A204.1 (cell line): Measurements from ENCODE around the gene NSG2.
"Not testable (repeated sequence)": the region's sequence is repeated elsewhere in the genome, so short reads cannot be mapped to it uniquely, and the experiment has no call there.

Experiments
- FAIRE-seq: peaks from 2 replicates; lab custom pipeline; 2012; peaks lifted over from hg19 to GRCh38; lab: Jason Lieb, UNC

The NSG2 gene

DNA sequence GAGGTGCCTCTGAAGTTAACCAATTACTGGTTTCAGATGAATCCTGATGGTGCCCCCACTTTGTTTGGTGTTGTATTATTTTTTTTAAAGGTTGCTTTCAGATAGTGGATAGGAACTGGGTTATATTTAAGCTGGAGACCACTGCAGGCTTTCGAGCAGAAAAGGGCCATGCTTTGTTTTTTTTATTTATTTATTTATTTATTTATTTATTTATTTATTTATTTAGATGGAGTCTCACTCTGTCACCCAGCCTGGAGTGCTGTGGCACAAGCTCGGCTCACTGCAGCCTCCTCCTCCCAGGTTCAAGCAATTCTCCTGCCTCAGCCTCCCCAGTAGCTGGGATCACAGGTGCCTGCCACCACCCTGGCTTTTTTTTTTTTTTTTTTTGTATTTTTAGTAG is 57.1 kb downstream of the NSG2 start:
- not testable (repeated sequence) for FAIRE-seq

DNA sequence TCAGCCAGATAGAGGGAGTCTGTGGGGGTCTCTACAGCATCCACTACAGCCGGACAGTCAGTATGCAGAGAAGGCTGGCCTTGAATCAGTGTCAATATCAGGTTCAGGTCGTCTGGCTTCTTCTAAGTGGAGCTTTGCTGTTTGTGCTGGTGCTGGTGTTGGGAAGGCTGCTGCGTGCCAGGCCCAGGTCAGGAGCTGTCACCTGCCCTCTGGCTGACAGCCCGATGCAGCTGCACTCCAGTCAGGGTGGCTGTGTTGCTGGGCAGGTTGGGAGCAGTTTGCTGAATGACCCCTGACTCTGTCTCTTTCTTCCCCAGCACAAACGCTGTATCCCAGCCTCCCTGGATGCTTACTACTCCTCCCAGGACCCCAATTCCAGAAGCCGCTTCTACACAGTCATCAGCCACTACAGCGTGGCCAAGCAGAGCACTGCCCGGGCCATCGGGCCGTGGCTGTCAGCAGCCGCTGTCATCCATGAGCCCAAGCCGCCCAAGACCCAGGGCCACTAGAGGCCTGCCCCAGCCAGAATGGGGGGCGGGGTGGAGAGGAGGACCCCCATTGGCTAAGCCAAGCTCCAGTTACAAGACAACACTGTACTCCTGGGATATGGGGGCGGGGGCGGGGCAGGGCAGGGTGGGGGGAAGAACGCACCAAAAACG is 61.6 kb downstream of the NSG2 start:
- FAIRE-seq = no peak

GRCh38 chr5:174108745-174109144 is 63.2 kb downstream of the NSG2 start:
- FAIRE-seq = no peak

DNA sequence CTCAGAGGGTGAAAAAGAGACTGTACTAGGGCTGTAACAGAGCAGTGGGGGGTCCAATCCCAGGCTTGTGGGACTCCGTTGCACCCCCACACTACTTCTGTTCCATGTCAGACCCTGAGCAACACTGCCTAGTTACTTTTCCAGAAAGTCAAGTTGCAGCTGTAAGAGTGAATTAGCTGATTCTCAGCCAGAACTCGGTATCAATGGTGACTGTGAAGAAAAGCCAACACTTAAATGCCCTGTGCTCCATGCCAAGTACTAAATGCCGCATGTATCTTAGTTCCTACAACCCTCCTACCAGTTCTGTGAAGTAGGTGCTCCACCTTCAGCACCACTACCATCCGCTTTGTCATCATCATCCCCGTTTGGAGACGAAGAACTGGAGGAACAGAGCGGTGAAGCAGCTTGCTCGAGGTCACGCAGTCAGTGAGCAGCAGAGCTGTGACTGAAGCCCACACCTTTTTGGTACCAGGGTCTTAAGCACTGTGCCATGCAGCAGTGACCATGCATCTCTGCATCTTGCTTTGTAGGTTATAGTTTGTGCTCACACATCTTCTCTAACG is 64.3 kb downstream of the NSG2 start:
- no peak for FAIRE-seq

GRCh38 chr5:174110310-174110709 is 64.8 kb downstream of the NSG2 start:
- no peak for FAIRE-seq

- FAIRE-seq = no peak
These were observed 65.9 kb downstream of the NSG2 start for GRCh38 chr5:174111287-174111973.

- FAIRE-seq = no peak
These were observed 69.7 kb downstream of the NSG2 start for GRCh38 chr5:174115226-174115625.

- FAIRE-seq = no peak
These were observed 73.4 kb downstream of the NSG2 start for GRCh38 chr5:174118823-174119467.

DNA sequence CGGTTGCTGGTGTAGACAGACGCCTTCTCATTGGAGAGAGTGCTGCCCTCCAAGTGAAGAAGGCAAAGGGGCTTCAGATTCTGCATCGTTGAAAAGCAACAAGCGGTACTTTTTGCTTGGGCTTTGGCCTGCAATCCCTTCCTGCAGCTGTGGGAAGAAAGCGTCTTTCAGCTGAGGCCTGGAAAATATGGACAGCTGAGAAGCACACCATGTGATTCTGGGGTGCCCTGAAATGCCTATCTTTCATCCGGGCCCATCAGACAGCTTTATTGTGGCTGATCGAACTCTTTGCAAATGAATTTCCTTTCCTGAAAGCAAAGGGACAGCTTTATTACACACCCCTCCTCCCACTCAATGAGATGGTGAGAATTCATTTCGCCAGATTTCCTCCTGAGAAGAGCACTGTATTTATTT is 74.0 kb downstream of the NSG2 start:
- no peak for FAIRE-seq

DNA sequence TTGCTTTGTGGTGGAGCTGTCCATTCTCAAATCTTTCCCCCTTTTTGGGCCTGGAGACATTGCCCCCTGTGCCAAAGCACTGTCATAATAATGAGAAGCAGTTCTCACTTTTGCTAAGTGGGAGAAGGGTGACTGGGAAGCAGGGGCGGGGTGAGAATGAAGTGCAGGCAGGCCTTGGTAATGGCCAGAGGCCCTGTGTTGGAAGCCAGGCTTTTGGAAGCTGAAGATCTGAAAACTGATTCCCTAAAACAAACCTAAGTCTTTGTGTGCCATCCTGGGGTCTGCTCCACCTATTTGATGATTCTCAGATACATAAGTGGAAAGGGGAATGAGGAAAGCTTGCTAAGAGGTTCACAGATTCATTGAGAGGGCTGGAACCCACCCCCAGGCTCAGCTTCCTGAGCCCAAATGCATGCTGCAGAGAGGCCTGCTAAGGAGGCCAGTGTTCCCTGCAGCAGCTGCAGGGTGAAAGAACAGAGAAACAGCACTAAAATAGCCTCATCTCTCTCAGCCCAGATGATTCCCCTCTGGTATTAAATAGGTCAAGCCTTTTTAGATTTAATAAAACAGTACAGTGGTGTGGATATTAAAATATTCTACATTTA is 75.0 kb downstream of the NSG2 start:
- no peak for FAIRE-seq

GRCh38 chr5:174134545-174134944 is 89.0 kb downstream of the NSG2 start:
- FAIRE-seq = no peak

GRCh38 chr5:174139623-174140022 is 94.1 kb downstream of the NSG2 start:
- no peak for FAIRE-seq

DNA sequence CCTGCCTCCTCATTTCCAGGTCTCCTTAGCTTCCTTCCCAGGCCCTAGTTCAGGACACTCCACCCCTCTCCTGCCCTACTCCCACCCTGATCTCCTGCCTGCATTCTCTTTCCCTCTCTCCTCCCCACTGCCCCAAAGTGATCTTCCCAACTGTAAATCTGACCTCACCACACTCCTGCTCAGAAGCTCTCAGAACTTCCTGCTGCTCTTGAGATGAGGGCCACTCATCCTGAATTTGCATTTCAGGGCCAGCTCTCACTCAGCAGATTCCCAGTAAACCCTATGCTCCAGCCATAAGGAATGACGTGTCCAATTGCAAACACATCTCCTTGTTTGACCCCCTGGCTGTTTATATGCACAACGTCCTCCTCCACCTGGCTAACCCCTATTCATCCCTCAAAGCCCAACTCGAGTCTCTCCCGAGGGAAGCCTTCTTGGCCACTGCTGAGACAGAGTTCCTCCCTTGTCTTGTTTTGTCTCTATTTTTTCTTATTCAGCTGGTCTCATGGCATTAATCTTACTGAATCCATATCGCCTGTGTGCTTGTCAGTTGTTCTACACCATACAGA is 95.0 kb downstream of the NSG2 start:
- no peak for FAIRE-seq

DNA sequence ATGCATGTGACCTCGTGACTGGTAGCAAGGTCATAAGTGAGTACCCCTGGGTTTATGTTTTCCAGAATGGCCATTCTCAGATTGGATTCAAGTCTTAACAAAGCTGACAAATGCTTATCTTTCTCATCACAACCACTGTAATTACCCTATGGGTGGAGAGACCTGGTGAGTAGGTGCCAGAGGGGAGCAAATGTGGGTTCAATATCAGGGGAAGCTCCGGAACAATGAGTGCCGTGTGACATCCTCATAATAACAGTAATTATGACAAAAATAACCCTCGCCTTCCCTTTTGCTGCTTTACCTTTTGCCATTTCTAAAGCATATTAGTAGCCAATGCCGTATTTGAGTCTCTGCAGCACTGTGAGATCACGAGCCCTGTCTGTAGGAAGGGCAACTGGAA is 95.9 kb downstream of the NSG2 start:
- FAIRE-seq = no peak

GRCh38 chr5:174145091-174145490 is 99.6 kb downstream of the NSG2 start:
- no peak for FAIRE-seq

DNA sequence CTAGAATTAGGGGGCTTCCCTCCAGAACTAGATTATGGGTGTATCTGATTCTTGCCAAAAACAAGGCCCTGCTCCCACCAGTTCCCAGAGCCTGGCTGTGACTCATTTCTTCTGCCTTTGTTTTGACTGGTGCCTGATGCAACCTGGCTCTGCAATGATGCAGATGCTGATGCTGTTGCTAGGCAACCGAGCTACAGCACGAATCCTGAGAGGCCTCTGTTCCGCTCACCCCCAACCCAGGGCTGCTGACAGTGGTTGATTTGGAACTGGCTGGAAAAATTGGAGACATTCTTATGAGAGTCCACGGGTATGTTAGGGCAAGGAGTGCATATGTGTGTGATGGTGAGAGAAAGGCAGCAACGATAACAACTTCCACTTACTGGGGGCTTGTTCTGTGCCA is 100.3 kb downstream of the NSG2 start:
- no peak for FAIRE-seq

- FAIRE-seq = no peak
These were observed 101.0 kb downstream of the NSG2 start for GRCh38 chr5:174146556-174146955.

DNA sequence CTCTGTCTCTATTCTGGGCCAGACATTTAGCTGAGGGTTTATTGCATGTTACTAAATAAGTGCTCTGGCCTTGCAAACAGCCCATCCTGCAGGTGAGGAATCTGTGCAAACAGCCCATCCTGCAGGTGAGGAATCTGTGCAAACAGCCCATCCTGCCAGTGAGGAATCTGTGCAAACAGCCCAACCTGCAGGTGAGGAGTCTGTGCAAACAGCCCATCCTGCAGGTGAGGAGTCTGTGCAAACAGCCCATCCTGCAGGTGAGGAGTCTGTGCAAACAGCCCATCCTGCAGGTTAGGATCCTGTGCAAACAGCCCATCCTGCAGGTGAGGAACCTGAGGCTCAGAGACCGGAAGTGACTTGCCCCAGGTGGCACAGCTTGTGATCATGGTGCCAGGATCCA is 101.5 kb downstream of the NSG2 start:
- not testable (repeated sequence) for FAIRE-seq

GRCh38 chr5:174147551-174147950 is 102.0 kb downstream of the NSG2 start:
- FAIRE-seq = no peak

GRCh38 chr5:174148721-174149120 is 103.2 kb downstream of the NSG2 start:
- no peak for FAIRE-seq

DNA sequence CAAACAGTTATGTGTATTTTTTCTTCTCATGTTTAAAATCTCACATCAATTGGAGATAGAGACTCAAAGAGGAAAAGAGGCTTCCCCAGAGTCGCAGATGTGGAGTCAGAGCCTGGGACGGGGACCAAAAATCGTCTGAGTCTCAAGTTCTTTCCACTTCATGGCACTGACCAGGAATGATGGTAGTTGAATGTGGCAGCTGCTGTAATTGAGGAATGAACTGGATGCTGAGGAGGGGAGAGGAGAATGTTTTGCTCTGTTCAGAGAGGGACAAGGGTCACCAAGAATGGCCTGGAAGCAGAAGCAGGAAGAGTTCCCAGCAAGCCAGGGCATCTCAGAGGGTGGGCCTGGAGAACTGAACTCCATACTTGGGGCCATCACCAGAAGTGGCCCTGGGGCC is 103.9 kb downstream of the NSG2 start:
- FAIRE-seq = no peak

GRCh38 chr5:174149989-174150388 is 104.5 kb downstream of the NSG2 start:
- no peak for FAIRE-seq
